Daoy (cell line): ENCODE results near the gene TTYH2. TPM values are rescaled to one million over a fixed set of nuclear protein-coding genes. Genes with fewer than 3 reads are reported as not detected.
A peak's percentile ranks its signal among the peaks of the same experiment; 100 is the strongest.

ENCODE experiments used
- DNase-seq: peaks from one replicate; pipeline ENCODE4 v3.0.0-alpha.2; 2015; ENCODE audit warnings: low read depth
- total RNA-seq: library from RNA; depleted of rRNA; stranded (reverse); fragments of >200 nt; shearing (Covaris generic); gene quantifications from 2 replicates; pipeline ENCODE4 v1.2.3, GENCODE V29; 2014; rRNA removed

TTYH2 gene
- total RNA-seq, 1 experiment from 2014 or later, result 2.9 TPM

DNA sequence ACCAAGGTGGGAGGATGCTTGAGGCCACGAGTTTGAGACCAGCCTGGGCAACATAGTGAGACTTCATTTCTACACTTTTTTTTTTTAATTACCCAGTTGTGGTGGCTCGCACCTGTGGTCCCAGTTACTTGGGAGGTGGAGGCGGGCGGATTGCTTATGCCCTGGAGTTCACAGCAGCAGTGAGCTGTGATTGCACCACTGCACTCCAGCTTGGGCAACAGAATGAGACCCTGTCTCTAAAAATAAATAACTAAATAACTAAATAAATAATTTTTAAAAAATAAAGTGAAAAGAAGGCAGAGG is 70.0 kb downstream of the TTYH2 start:
- DNase-seq, result no peak

DNA sequence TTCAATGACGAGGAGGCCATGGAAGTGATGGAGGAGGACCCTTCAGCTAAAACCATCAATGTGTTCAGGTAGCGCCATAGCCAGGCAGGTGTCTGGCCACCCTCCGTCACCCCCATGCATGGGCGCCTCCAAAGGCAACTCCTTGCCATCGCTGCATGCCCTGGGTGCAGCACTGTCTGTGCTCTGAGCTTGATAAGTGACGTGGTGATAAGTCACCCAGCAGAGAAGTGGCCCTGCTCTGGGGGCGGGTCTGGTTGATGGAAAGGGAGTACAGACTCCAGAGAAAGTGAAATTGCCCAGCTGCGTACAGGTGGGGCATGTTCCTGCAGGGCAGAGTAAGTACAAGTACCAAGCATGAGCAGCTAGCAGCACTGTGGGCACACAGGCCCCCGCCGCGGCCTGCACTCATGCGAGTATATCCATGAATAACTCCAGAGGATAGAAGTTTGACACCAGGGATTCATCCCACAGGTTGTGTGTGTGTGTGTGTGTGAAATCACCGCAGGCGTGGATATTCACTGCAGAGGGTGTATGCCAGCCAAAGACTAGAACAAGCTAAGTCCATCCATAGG is 73.7 kb downstream of the TTYH2 start:
- DNase-seq, result no peak

DNA sequence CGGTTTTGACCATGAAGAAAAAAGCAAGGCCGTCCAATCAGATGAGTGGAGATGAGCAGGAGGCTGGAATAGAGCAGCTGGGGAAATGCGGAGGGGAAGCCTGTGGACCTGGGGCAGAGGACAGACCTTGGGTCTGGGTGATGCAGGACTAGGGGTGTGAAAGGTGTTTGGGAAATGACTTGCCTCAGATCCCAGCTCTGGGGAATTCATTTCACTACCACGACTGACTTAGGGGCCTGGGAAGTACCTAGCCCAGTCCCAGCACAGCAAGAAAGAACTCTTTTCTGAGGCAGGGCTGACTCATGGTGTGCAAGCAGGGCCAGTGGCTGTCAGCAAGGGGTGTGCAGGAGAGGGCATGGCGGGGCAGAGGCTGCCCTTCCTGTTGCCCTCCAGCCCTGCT is 75.4 kb downstream of the TTYH2 start:
- DNase-seq, result peak; percentile 61

DNA sequence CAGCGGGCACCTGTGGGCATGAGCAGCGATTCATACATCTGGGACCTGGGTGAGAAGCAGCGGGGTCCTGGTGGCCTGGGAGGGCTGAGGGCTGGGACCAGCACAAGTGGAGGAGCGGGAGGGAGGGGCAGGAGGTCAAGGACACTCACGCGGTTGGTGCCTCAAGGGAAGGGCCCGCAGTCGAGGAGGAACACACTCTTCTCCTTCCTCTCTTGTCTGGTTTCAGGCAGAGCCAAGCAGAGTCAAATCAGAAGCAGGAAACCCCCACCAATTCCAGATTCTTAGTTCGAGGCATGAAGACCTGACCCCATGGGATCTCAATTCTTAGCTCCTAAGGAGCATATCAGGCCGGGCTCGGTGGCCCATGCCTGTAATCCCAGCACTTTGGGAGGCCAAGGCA is 76.3 kb downstream of the TTYH2 start:
- no peak for DNase-seq

DNA sequence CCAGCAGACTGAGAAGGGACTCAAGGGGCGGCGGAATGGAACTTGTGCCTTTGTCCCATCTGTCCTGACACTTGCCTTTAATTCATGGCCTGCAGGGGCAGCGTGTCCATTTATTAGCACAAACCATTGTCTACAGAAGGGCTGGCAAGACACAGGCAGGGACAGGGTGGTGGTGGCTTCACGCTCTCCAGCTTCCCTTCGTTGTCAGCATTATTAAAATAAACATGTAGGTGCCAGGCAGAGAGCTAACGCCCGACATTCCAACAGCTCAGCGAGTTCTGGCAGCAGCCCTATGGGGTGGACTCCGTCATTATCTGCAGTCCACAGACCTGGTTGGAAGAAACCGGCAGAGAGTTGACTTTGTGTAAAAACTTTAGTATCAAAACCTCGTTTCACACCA is 77.0 kb downstream of the TTYH2 start:
- DNase-seq, result no peak

DNA sequence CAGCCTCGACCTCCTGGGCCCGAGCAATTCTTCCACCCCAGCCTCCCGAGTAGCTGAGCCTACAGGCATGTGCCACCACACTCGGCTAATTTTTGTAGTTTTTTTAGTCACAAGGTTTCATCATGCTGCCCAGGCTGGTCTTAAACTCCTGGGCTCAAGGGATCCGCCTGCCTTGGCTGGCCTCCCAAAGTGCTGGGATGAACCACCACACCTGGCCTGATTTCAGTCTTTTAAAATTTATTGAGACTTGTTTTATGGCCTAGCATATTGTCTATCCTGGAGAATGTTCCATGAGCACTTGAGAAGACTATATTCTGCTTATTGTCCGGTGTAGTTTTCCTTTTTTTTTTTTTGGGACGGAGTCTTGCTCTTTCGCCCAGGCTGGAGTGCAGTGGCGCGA is 79.1 kb downstream of the TTYH2 start:
- DNase-seq, result no peak

DNA sequence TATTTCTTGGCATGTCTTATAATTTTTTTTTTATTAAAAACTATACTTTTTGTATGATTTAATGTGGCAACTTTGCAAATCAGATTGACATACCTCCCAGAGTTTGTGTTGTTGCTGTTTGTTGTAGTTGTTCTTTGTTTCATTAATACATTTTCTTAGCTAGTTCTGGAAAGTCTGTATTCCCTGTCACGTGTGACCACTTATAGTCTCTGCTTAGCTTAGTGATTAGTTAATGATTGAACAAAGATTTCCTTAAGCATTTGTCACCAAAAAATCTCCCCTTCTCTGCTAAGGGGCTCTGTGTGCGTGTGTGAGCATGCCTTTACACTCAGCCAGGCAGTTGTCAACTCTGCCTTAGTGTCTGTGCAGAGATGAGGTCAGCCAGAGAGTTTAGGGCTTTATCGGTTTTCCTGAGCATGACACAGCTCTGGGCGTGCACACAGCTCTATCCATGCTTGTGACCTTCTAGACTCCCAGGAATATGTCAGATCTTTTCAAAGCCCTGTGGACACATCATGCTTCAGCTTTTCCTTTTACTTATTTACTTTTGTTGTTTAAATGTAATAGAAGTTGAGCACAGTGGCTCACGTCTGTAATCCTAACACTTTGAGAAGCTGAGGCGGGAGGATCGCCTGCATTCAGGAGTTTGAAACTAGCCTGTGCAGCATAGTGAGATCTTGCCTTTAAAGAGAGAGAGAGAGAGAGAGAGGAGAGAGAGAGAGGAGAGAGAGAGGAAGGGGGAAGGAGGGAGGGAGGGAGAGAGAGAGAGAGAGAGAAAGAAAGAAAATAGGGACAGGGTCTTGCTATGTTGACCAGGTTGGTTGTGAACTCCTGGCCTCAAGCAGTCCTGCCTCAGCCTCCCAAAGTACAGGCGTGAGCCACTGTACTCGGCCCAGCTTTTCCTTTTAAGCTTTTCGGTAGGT is 82.5 kb downstream of the TTYH2 start:
- DNase-seq, result peak; percentile 82

DNA sequence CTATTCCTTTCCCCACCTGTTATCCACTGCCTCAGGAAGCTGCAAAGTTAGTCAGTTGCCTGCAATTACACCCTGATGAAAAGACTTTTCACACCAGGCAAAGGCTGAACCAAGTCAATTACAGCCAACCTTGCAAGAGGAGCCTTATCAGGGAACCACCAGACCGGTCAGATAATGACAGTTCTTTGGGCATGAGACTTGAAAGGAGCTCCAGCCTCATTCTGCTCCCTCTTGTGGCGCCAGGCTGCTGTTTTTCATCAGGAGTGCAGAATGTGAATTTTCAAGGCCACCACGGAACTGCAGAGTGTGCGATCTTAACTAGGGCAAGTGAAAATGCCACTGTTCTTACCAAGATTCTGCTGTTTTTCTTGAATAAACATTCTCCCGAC is 83.2 kb downstream of the TTYH2 start:
- peak; percentile 82 for DNase-seq

DNA sequence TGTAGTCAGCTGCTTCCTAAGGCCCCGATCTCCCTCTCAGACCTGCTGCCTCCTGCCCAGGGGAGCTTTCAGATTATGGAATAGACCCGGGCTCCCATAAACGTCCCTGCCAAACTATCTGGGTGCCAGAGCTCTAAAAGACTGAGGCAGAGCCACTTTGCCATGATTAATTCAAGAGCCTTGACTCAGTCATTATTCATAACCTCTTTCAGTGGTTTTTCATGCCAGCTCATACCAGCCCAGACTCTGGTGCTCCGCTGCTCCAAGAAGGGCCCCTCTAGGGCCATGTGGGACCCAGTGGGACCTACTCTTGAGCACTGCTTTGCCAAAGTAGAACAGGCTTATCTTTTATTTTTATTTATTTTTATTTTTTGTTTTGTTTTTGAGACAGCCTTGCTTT is 84.6 kb downstream of the TTYH2 start:
- peak; percentile 77 for DNase-seq

DNA sequence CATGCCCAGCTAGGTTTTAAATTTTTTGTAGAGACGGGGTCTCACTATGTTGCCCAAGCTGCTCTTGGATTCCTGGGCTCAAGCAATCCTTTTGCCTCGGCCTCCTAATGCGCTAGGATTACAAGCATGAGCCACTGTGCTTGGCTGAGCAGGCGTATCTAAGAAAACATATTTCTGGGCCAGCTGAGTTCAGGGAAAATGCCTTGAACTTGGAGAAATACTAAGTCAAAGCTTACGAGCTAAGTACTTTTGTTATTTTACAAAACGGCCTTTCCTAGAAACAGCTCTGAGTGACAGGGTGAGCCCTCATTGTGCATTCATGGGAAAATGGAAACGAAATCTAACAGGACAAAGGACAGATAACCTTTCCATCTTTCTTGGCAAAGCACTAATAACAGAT is 85.4 kb downstream of the TTYH2 start:
- no peak for DNase-seq

DNA sequence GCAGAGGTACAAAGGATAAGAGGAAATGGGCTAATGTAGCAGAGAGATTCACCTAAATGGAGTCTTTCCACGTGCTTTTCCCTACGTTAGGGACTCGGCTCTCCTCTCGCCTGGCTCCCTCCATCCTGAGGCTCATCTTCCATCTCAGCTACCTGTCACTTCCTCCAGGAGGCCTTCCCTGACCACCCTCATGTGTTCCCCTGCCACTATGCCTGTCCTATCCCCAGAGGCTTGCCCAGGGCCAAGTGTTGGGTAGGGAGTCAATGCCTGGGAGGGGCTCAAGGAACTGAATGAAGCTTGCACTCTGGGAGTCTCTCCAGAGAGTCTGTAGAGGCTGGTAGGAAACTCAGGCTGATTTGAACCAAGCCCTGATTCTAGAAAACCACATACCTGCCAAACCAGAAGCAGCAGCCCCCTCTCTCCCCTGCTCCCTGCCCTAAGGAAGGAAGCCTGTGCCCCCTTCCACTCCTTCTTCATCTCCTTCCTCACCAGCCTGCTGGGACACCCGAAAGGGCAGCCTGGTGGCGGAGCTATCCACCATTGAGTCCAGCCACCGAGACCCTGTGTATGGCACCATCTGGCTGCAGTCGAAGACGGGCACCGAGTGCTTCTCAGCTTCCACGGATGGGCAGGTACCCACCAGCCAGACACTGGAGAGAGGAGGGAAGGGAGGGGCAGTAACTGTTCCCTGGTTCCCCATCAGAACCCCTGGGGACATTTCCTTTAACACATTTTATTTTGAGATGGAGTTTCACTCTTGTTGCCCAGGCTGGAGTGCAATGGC is 86.0 kb downstream of the TTYH2 start:
- no peak for DNase-seq

DNA sequence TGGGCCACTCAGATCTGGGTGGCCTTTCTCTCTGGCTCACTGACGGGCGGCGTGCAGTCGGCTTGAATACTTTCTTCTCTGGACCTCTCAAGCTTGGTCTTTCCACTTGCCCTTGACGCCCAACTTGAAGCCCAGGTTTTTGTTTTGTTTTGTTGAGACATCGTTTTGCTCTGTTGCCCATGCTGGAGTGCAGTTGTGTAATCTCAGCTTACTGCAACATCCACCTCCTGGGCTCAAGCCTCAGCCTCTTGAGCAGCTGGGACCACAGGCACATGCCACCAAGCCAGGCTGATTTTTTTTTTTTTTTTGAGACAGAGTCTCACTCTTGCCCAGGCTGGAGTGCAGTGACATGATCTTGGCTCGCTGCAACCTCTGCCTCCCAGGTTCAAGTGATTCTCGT is 89.9 kb downstream of the TTYH2 start:
- no peak for DNase-seq

DNA sequence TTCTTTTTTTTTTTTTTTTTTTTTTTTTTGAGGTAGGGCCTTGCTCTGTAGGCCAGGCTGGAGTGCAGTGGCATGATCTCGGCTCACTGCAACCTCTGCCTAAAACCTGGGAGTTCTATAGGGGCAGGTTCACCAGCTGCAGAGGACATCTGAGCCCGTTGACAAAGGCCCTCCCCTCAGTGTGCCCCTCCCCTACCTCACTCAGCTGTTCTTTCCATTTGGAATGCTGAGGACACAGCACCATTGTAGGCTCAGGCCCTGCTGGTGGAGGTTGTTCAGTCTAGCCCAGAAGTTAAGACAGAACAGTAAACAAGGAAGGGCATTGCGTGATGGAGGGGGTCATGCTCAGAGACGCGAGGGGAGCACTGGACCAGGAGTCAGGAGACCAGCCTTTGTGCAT is 90.8 kb downstream of the TTYH2 start:
- no peak for DNase-seq

DNA sequence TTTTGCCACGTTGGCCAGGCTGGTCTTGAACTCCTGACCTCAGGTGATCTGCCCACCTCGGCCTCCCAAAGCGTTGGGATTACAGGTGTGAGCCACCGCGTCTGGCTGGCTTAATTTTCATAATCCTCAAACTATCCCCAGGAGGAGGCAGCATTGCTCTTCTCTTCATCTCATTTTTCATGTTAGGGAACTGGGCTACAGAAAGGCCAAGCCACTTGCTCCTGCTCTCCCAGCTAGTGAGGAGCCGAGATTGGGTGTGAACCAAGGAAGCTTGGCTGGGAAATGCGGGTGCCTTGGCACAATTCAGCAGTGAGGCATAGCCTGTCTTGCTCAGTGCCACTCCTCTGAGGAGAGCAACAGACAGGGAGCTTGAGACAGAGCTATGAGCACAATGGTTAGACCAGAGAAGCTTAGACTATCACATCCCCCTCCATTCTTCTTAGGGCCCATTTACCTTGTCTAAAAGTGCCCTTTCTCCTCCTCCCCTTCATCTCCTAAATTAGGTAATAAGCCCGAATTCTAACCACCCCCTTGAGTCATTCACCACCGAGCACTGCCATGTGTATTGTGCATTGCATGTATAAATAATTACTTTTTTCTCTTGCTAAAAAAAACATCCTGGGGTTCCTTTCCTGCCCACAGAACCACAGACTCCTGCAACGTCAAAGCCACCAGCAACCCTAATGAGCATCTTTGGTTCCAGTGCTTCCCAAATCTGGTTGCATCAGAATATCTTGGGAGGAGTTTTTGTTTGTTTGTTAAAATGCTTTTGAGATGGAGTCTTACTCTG is 92.7 kb downstream of the TTYH2 start:
- DNase-seq, result peak; percentile 69

DNA sequence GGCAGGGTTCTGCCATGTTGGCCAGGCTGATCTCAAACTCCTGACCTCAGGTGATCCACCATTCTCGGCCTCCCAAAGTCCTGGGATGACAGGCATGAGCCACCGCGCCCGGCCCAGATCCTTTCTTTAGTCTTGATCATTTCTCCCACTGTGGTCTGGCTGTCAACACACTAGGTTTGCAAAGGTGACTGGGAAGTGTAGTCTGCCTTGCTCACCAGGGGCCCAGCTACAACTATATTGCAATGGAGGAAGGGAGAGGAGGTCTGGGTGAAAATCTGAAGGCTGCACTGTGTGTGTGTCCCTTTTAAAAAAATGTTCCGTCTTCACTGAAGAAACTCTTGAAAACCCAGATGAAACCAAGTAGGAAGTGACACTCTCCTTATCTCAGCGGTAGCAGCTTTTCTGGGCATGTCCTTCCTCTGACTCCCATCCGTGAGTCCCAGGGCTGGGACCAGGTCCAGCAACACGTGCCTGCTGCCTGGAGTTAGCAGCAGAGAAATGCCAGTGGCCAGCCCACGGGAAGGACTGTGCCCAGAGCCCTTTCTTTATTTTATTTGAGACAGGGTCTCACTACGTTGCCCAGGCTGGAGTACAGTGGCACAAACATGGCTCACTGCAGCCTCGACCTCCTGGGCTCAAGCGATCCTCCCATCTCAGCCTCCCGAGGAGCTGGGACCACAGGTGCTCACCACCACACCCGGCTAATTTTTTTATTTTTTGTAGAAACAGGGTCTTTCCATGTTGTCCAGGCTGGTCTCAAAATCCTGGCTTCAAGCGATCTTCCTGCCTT is 94.8 kb downstream of the TTYH2 start:
- DNase-seq, result peak; percentile 63

DNA sequence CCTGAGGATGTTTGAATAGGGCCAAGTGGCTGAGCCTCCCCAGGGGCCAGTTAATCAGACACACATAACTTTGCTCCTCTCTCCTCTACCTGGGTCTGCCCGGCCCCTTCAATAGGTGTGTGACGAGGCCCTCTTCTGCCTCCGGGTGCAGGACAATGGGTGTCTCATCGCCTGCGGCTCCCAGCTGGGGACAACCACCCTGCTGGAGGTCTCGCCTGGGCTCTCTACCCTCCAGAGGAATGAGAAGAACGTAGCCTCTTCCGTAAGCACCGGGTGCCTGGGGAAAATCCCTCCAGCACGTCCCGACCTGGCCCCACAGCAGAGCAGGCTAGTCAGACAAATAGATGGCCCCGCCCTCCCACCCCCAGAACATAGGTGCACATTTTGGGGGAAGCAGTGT is 96.5 kb downstream of the TTYH2 start:
- DNase-seq, result peak; percentile 55

Other genes starting within 250 kb of the TTYH2 start
- gene RPL38, start 9.9 kb upstream of the TTYH2 start, total RNA-seq, result 653 and 1,148 TPM in 2 replicates
- gene DNAI2, start 60.7 kb downstream of the TTYH2 start, total RNA-seq, result not detected in 2 replicates
- gene KIF19, start 112.7 kb downstream of the TTYH2 start, total RNA-seq, result 0.12 TPM in 1 of 2 replicates, not detected in the other
- gene BTBD17, start 148.3 kb downstream of the TTYH2 start, total RNA-seq, result not detected in 2 replicates
- gene GPR142, start 153.9 kb downstream of the TTYH2 start, total RNA-seq, result not detected in 2 replicates
- 39.3 and 53.5 TPM in 2 replicates for gene GPRC5C, start 218.5 kb downstream of the TTYH2 start, total RNA-seq